Lower leg skin (tissue), 3 donors: Measurements from ENCODE around the gene IFT80.

ENCODE experiments used
- POLR2A ChIP-seq, 2 donors: fragments of 450-650 bp; IDR thresholded peaks; one replicate each; pipeline ENCODE4 v1.6.1; 2016 to 2017; ENCODE audit warnings: antibody characterized with exemption in 2 of 2, mild to moderate bottlenecking in 1 of 2, moderate library complexity in 1 of 2
- TF ChIP-seq, protein P1 (sequence below), 3 donors: fragments of 450-650 bp; IDR thresholded peaks; one replicate each; pipeline ENCODE4 v1.5.1; 2016; ENCODE audit warnings: antibody characterized with exemption in 3 of 3, mild to moderate bottlenecking in 3 of 3, moderate library complexity in 2 of 3

DNA sequence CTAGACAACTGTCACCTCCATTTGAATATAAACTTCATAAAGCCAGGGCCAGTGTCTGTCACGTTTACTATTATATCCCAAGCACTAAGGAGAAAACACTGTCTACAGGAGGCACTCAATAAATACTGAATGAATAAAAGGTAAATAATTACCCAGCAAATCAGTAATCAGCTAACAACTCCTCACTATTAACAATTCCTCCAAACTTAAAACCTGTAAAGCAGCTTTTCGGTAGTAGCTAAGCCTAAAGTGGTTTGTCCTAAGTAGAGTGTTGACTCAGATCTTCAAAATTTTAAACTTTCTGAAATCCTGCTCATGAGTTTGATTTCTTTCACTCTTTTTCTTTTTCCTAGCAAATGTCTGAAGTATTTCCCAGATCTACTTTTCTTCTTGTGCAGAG lies 133.9 kb downstream of the IFT80 start:
- TF ChIP-seq, protein P1, sequence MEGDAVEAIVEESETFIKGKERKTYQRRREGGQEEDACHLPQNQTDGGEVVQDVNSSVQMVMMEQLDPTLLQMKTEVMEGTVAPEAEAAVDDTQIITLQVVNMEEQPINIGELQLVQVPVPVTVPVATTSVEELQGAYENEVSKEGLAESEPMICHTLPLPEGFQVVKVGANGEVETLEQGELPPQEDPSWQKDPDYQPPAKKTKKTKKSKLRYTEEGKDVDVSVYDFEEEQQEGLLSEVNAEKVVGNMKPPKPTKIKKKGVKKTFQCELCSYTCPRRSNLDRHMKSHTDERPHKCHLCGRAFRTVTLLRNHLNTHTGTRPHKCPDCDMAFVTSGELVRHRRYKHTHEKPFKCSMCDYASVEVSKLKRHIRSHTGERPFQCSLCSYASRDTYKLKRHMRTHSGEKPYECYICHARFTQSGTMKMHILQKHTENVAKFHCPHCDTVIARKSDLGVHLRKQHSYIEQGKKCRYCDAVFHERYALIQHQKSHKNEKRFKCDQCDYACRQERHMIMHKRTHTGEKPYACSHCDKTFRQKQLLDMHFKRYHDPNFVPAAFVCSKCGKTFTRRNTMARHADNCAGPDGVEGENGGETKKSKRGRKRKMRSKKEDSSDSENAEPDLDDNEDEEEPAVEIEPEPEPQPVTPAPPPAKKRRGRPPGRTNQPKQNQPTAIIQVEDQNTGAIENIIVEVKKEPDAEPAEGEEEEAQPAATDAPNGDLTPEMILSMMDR (IDR thresholded peaks at IDR 0.05) = no peak
- TF ChIP-seq POLR2A (IDR thresholded peaks at IDR 0.05) = no peak
